ENCODE results near the gene SPATA33. TPM values are rescaled to one million over a fixed set of nuclear protein-coding genes. Genes with fewer than 3 reads are reported as not detected.
"Not testable (repeated sequence)": the region's sequence is repeated elsewhere in the genome, so short reads cannot be mapped to it uniquely, and the experiment has no call there.

SPATA33 gene
- total RNA-seq, 1 donor = 3.3 TPM

GRCh38 chr16:89629827-89630610 is 27.6 kb upstream of the SPATA33 start:
- no peak for TF ChIP-seq CTCF (IDR thresholded peaks at IDR 0.05; ENCODE audit: extremely low read depth, low read depth, low read length)
- peaks cover 16% of the 10 kb centered on the region for H3K4me1 ChIP-seq (ENCODE audit: insufficient read depth, low read length)
- no peak overlapping the region for H3K4me3 ChIP-seq (ENCODE audit: insufficient read depth, low read length)
- H3K36me3 ChIP-seq (ENCODE audit: insufficient read depth, low read length) = no peaks in the 10 kb centered on the region
- no peak overlapping the region for H3K27ac ChIP-seq (ENCODE audit: low read depth, low read length)
- no peak overlapping the region for H2AFZ ChIP-seq (ENCODE audit: low read length)
- no peak overlapping the region for H3K4me2 ChIP-seq (ENCODE audit: insufficient read depth, low read length)
- no peak for DNase-seq (ENCODE audit: insufficient read length, low spot score, missing footprints)
- H4K20me1 ChIP-seq (ENCODE audit: insufficient read depth, low read length) = peaks cover 3% of the 10 kb centered on the region
- peaks cover 9% of the 10 kb centered on the region for H3K27me3 ChIP-seq (ENCODE audit: insufficient read depth, low read length)
- no peaks in the 10 kb centered on the region for H3K79me2 ChIP-seq (ENCODE audit: insufficient read depth, low read length)
- H3K9me3 ChIP-seq (ENCODE audit: low read depth, low read length) = no peaks in the 10 kb centered on the region

- no peaks in the 10 kb centered on the region for H3K79me2 ChIP-seq (ENCODE audit: insufficient read depth, low read length)
- H3K4me1 ChIP-seq (ENCODE audit: insufficient read depth, low read length) = peaks cover 16% of the 10 kb centered on the region
- H3K36me3 ChIP-seq (ENCODE audit: insufficient read depth, low read length) = no peaks in the 10 kb centered on the region
- peak; percentile 99 for DNase-seq (ENCODE audit: insufficient read length, low spot score, missing footprints)
- TF ChIP-seq CTCF (IDR thresholded peaks at IDR 0.05; ENCODE audit: extremely low read depth, low read depth, low read length) = no peak
- no peaks in the 10 kb centered on the region for H3K9me3 ChIP-seq (ENCODE audit: low read depth, low read length)
- H3K27ac ChIP-seq (ENCODE audit: low read depth, low read length) = peak overlapping the region; percentile 14
- peaks cover 3% of the 10 kb centered on the region for H4K20me1 ChIP-seq (ENCODE audit: insufficient read depth, low read length)
- H3K4me2 ChIP-seq (ENCODE audit: insufficient read depth, low read length) = peak overlapping the region; percentile 63
- H2AFZ ChIP-seq (ENCODE audit: low read length) = no peak overlapping the region
- H3K4me3 ChIP-seq (ENCODE audit: insufficient read depth, low read length) = peak overlapping the region; percentile 4
- H3K27me3 ChIP-seq (ENCODE audit: insufficient read depth, low read length) = no peaks in the 10 kb centered on the region
These were observed 24.5 kb upstream of the SPATA33 start for GRCh38 chr16:89633064-89633631.

GRCh38 chr16:89634463-89635385 is 22.9 kb upstream of the SPATA33 start:
- not testable (repeated sequence) for H3K27me3 ChIP-seq (ENCODE audit: insufficient read depth, low read length); H3K4me2 ChIP-seq (ENCODE audit: insufficient read depth, low read length); H4K20me1 ChIP-seq (ENCODE audit: insufficient read depth, low read length); H3K27ac ChIP-seq (ENCODE audit: low read depth, low read length); H3K4me3 ChIP-seq (ENCODE audit: insufficient read depth, low read length); H3K79me2 ChIP-seq (ENCODE audit: insufficient read depth, low read length); H3K36me3 ChIP-seq (ENCODE audit: insufficient read depth, low read length); H3K9me3 ChIP-seq (ENCODE audit: low read depth, low read length); DNase-seq (ENCODE audit: insufficient read length, low spot score, missing footprints); H2AFZ ChIP-seq (ENCODE audit: low read length)
- peaks cover 16% of the 10 kb centered on the region for H3K4me1 ChIP-seq (ENCODE audit: insufficient read depth, low read length)

- Histone ChIP-seq H3K27ac (ENCODE audit: low read depth, low read length) (no peak overlapping the region), H4K20me1 (ENCODE audit: insufficient read depth, low read length) (peaks cover 3% of the 10 kb centered on the region), H3K9me3 (ENCODE audit: low read depth, low read length) (no peaks in the 10 kb centered on the region), H3K27me3 (ENCODE audit: insufficient read depth, low read length) (no peaks in the 10 kb centered on the region), H2AFZ (ENCODE audit: low read length) (no peak overlapping the region), H3K79me2 (ENCODE audit: insufficient read depth, low read length) (no peaks in the 10 kb centered on the region), H3K4me1 (ENCODE audit: insufficient read depth, low read length) (peaks cover 23% of the 10 kb centered on the region), H3K4me2 (ENCODE audit: insufficient read depth, low read length) (no peak overlapping the region), H3K4me3 (ENCODE audit: insufficient read depth, low read length) (no peak overlapping the region), H3K36me3 (ENCODE audit: insufficient read depth, low read length) (no peaks in the 10 kb centered on the region)
- TF ChIP-seq CTCF (IDR thresholded peaks at IDR 0.05; ENCODE audit: extremely low read depth, low read depth, low read length) = no peak
- no peak for DNase-seq (ENCODE audit: insufficient read length, low spot score, missing footprints)
These were observed 21.0 kb upstream of the SPATA33 start for GRCh38 chr16:89636663-89637062.

Measured in osteoblast (primary cell).